ENCODE data around the gene CXCR1.
"Not testable (repeated sequence)": the region's sequence is repeated elsewhere in the genome, so short reads cannot be mapped to it uniquely, and the experiment has no call there.

Gene CXCR1

GRCh38 chr2:218155953-218156479 lies 10.7 kb downstream of the CXCR1 start:
- no peak for DNase-seq

DNA sequence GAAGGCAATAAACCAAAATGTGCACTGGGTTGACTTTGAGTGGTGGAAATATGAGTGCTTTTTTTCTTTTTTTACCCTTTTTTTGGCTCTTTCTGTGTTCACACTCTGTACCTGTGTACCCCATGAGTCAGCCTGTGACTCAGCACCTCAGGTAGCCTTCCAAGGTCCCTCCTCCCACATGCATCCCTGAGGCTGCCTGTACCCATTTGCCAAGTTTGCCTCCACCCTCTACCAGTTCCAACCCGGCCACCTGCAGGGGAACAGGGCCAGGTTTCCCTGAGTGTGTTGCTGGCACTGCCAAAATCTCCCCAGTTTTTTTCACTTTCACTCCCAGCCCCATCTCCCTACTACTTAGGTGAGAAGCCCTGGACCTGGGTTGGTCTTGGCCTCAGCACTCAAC lies 14.0 kb downstream of the CXCR1 start:
- DNase-seq, result no peak

DNA sequence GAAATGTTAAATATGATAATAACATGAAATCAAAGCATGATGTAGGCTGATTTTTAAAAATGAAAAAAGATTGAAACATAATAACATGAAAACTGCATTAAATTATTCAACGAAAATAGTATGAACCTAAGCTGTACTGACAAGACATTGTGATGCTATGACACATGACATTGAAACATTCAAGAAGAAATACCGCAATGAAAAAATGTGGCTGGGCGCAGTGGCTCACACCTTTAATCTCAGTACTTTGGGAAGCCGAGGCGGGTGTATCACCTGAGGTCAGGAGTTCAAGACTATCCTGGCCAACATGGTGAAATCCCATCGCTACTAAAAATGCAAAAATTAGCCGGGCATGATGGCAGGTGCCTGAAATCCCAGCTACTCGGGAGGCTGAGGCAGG lies 14.6 kb downstream of the CXCR1 start:
- DNase-seq, result no peak

GRCh38 chr2:218149848-218150440 lies 16.8 kb downstream of the CXCR1 start:
- no peak for DNase-seq

GRCh38 chr2:218149098-218149497 lies 17.7 kb downstream of the CXCR1 start:
- DNase-seq, result no peak

DNA sequence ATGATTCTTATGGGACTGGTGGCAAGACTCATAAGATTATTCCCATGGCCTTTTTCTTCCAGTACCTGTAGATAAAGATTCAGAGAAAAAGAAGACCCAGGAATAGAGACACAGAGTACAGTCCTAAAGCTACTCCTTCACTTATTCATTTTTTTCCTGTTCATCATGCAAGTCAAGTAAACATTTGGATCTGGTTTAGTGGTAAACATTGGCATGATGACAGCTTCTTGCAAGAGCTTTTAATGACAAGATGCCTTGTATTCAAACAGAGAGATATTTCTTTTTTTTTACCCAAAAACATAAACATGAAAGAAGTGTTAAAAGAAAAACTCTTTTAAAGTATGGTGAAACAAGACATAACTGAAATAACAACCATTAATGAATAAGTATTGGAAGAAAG lies 20.7 kb downstream of the CXCR1 start:
- no peak for DNase-seq

- no peak for DNase-seq
These were observed 21.6 kb downstream of the CXCR1 start for GRCh38 chr2:218145124-218145523.

DNA sequence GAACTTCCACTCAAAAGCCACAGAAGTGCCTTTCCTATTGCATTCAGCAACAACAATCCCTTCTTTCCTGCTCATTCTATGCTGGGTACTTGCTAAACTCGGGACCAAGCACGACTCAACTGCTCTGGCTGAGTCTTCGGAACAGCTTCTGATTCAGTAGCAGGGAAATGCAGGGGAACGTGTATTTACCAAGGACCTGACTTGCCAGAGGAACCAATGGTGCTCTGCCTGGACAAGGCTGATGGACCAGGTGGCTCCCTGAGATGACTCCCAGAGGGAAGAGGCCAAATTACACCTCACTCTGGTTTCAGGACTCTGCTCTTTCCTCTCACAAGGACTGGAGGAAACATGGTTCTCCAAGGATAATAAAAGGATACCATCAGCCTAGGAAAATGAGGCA lies 28.7 kb downstream of the CXCR1 start:
- no peak for DNase-seq

GRCh38 chr2:218137514-218137913 lies 29.2 kb downstream of the CXCR1 start:
- no peak for DNase-seq

DNA sequence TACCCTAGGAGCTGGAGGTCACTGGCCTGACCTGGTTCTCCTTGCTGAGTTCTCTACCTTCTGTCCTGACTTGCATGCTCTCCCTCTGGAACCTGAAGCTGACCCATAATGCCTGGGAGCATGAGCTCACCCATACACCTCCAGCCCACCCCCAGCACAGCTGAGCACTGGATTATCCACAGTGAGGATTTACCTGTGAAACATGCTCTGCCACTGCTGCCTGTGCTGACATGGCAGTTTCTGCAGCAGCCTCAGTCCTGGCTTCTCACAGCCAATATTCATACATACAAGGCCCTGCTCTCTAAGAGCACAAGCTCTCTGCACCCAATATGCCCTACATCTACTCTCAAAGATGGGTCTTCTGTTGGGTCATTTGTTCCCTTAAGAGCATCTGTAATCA lies 35.9 kb downstream of the CXCR1 start:
- no peak for DNase-seq

GRCh38 chr2:218130377-218130776 lies 36.4 kb downstream of the CXCR1 start:
- no peak for DNase-seq

DNA sequence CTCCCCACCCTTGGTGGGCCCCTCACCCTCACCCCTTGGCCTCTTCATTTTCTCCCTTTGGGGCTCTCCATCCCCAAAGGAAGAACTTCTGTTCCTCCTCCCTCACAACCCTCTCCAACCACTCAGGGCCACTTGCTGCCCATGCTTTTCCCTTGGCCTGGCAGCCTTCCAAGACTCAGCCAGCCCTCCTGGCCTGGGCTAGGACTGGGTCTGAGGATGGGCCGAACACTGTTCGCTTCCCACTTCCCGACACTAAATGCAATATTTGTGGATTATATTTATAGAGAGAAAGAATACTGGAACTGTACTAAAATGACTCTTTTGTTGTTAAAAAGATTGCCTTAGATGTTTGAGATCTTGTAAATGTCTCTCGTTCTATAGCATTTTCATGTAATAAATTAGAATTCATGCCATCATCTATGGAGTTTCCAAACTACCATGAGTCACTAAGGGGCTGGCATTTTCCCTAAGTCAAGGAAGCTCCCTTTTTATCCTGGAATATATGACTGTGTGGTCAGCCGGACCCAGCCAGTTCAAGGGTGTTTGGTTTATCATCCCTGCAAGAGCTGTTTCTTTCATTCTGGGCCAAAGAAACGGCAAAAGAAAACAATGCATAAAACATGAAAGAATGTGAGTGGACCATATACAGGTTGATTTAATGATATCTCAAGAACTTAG lies 37.2 kb downstream of the CXCR1 start:
- DNase-seq, result no peak

DNA sequence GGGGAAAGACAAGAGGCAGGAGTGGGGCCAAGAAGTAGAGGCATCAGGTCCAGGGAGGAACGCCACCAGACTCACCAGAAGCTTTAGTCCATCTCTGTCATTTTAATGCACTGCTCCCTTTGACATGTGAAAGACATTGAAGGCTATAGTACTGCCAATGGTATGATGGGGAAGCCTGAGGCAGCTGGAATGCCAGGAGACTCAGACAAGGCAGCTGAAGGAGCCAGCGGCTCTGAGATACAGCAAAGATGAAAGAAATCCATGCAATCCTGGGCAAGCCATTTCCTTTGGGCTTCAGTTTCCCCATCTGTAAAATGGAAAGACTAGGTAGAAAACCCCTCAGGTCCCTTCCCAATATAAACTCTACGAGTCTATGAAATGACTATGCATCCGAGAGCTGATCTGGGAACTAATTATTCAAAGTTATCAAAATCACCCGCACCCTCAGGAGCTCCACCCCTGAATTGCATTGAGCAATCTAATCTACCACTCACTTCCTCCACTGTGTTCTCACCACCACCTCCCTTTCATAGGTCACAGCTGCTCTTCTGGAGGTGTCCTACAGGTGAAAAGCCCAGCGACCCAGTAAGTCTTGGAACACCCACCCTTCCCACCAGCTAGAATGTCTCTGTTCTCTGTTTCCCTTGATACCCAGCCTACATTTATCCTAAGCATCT lies 37.8 kb downstream of the CXCR1 start:
- DNase-seq, result no peak

GRCh38 chr2:218127929-218128455 lies 38.8 kb downstream of the CXCR1 start:
- DNase-seq, result no peak

- no peak for DNase-seq
These were observed 41.1 kb downstream of the CXCR1 start, which contains the start of gene CXCR2 for GRCh38 chr2:218125626-218126080. Gene CXCR2 (plus strand): TSS chr2:218126028. CDS start chr2:218134802, 8,774 bp downstream.

DNA sequence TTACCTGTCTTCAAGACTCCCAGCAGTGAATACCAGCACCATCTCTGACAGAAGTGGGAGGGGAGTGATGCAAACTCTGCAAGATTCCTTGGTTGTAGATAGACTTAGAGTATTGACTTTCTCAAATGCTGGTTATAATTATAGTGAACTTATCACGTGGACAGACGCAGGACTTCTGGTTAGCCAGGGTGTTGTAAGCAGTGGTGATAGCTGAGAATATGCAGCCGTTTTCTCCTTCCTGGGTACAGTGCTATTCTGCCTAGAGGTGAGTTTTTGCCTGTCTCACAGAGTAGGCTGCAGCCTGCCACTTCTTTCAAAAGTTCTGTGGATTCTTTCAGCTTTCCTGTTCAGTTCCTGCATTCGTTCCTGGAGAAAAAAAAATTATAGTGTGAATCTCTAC lies 41.7 kb downstream of the CXCR1 start:
- DNase-seq, result no peak

DNA sequence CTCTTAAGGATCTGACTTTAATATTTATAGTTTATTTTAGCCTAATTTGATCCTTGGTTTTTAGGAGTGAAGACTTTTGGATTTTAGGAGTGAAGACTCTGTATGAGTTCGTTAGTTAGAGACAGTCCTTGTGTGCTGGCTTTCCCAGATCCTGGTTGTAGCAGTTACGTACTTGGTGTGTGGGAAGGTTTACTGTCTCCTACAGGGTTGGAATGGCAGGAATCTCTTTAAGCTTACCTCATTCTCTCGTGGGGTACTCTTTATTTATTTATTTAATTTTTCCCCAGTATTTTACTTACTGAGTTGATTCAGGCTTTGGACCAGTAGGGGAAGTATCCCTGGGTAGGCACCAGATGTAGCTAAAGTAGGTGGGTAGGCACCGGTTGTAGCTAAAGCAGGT lies 42.8 kb downstream of the CXCR1 start:
- no peak for DNase-seq

GRCh38 chr2:218122286-218122685 lies 44.5 kb downstream of the CXCR1 start:
- DNase-seq, result not testable (repeated sequence)

GRCh38 chr2:218121789-218122188 lies 45.0 kb downstream of the CXCR1 start:
- not testable (repeated sequence) for DNase-seq

Measured in T1000 (cell line).